K562 (cell line): ENCODE results near the gene LIAS. TPM values are rescaled to one million over a fixed set of nuclear protein-coding genes. Genes with fewer than 3 reads are reported as not detected.

Source experiments
- NEUROD1 ChIP-seq: fragments of 150-350 bp; IDR thresholded peaks from 2 replicates; pipeline ENCODE4 v1.6.1; 2014; ENCODE audit warnings: borderline replicate concordance, low read length, low read depth; ENCODE audit not compliant: partially characterized antibody
- NFIC ChIP-seq: fragments of 450-650 bp; IDR thresholded peaks from 2 replicates; pipeline ENCODE4 v1.6.1; 2017; ENCODE audit warnings: mild to moderate bottlenecking, inconsistent platforms
- NFRKB ChIP-seq: fragments of 450-650 bp; IDR thresholded peaks from 2 replicates; pipeline ENCODE4 v1.6.1; 2016; ENCODE audit warnings: low read depth
- TAF9B ChIP-seq: fragments of 450-650 bp; IDR thresholded peaks from 2 replicates; pipeline ENCODE4 v1.6.1; 2018; ENCODE audit warnings: mild to moderate bottlenecking; ENCODE audit not compliant: partially characterized antibody
- THAP12 ChIP-seq: fragments of 250-450 bp; sonication (Bioruptor Pico); IDR thresholded peaks from 2 replicates; pipeline ENCODE4 v1.9.0; 2021; ENCODE audit warnings: mild to moderate bottlenecking, inconsistent platforms
- USF1 ChIP-seq: sonication (generic); formaldehyde crosslinking; IDR thresholded peaks from 2 replicates; pipeline ENCODE4 v1.9.0; 2022; ENCODE audit warnings: mild to moderate bottlenecking, missing genetic modification reagents
- ZNF24 ChIP-seq: fragments of 450-650 bp; IDR thresholded peaks from 2 replicates; pipeline ENCODE4 v1.6.1; 2016
- ZNF511 ChIP-seq: sonication (generic); formaldehyde crosslinking; IDR thresholded peaks from 2 replicates; pipeline ENCODE4 v1.8.0; 2022; ENCODE audit warnings: mild to moderate bottlenecking, missing genetic modification reagents
- polyA plus RNA-seq, 8 experiments: library from polyadenylated mRNA; depleted of rRNA in 4 of 8; stranded (reverse) in 5 of 8; unstranded in 3 of 8; fragments of >200 nt; fragmentation: Nextera tagmentation in 2 of 8; fragmentation: Illumina TruSeq in 1 of 8; extraction: Ambion mirVana in 2 of 8; extraction: Trizol in 1 of 8; gene quantifications; 2 replicates each; pipeline versions ENCODE4 v1.2.1 to v1.2.3, GENCODE V29; 2011 to 2014; ENCODE audit warnings: inconsistent platforms in 1 of 8, missing spikeins in 1 of 8
- total RNA-seq, 7 experiments: library from RNA; depleted of rRNA in 6 of 7; stranded (reverse); fragments of >200 nt in 6 of 7; fragmentation: Illumina TruSeq in 2 of 7; extraction: Trizol in 2 of 7; gene quantifications; 2 replicates each; pipeline versions ENCODE4 v1.2.1 to v1.2.3, GENCODE V29; 2011 to 2021; ENCODE audit warnings: low replicate concordance in 1 of 7

Gene LIAS
- total and polyA plus RNA-seq, 9 of the 15 experiments (the other 6 are each of a cell fraction or from before 2014, with no cell fraction given), result 21.9 to 57.1 (median 42.1) TPM

GRCh38 chr4:39486221-39486804 lies 27.5 kb downstream of the LIAS start (continued):
- TF ChIP-seq THAP12 (CRISPR knock-in tag), result no peak
- no peak for TF ChIP-seq NFIC
- no peak for TF ChIP-seq USF1 (CRISPR knock-in tag)
- TF ChIP-seq TAF9B, result no peak
- no peak for TF ChIP-seq ZNF24
- TF ChIP-seq ZNF511 (CRISPR knock-in tag), result no peak
- TF ChIP-seq NEUROD1, result no peak
- TF ChIP-seq NFRKB, result no peak
- TF ChIP-seq, all 486 proteins: peak for 0
